HG02885 (cell line): ENCODE measurements around the gene MYOM1.
A peak's percentile ranks its signal among the peaks of the same experiment; 100 is the strongest.
"Not testable (repeated sequence)": the region's sequence is repeated elsewhere in the genome, so short reads cannot be mapped to it uniquely, and the experiment has no call there.

Experiments
- ATAC-seq: cut with Tn5 transposase; IDR thresholded peaks from one replicate; pipeline ENCODE4 v1.9.1; 2021; ENCODE audit warnings: mild to moderate bottlenecking; ENCODE audit not compliant: unreplicated experiment, poor library complexity

Gene MYOM1

GRCh38 chr18:3062798-3063680 is 156.7 kb downstream of the MYOM1 start:
- peak; percentile 58 for ATAC-seq

GRCh38 chr18:3061581-3062312 is 158.0 kb downstream of the MYOM1 start:
- ATAC-seq = peak; percentile 32

- ATAC-seq = peak; percentile 38
Measured at GRCh38 chr18:3060667-3061580, 158.8 kb downstream of the MYOM1 start.

GRCh38 chr18:3059272-3059671 is 160.5 kb downstream of the MYOM1 start:
- ATAC-seq = no peak

GRCh38 chr18:3058328-3059191 is 161.2 kb downstream of the MYOM1 start:
- no peak for ATAC-seq

GRCh38 chr18:3057526-3057925 is 162.2 kb downstream of the MYOM1 start:
- no peak for ATAC-seq

- ATAC-seq = no peak
Measured at GRCh38 chr18:3056311-3056710, 163.5 kb downstream of the MYOM1 start.

- no peak for ATAC-seq
Measured at GRCh38 chr18:3055816-3056215, 164.0 kb downstream of the MYOM1 start.

GRCh38 chr18:3055186-3055728 is 164.5 kb downstream of the MYOM1 start:
- no peak for ATAC-seq

- ATAC-seq = no peak
Measured at GRCh38 chr18:3054780-3055179, 165.0 kb downstream of the MYOM1 start.

GRCh38 chr18:3054214-3054613 is 165.6 kb downstream of the MYOM1 start:
- no peak for ATAC-seq

- ATAC-seq = no peak
Measured at GRCh38 chr18:3053081-3053480, 166.7 kb downstream of the MYOM1 start.

GRCh38 chr18:3052411-3052758 is 167.4 kb downstream of the MYOM1 start:
- ATAC-seq = no peak

GRCh38 chr18:3051718-3052410 is 167.9 kb downstream of the MYOM1 start:
- ATAC-seq = no peak

- ATAC-seq = not testable (repeated sequence)
Measured at GRCh38 chr18:3049897-3050454, 169.8 kb downstream of the MYOM1 start.

- no peak for ATAC-seq
Measured at GRCh38 chr18:3048820-3049349, 170.9 kb downstream of the MYOM1 start.

- ATAC-seq = no peak
Measured at GRCh38 chr18:3048121-3048520, 171.6 kb downstream of the MYOM1 start.

GRCh38 chr18:3046216-3046808 is 173.5 kb downstream of the MYOM1 start:
- peak; percentile 64 for ATAC-seq
